SU-DHL-6 (cell line): ENCODE data around the gene INTS11.

ENCODE experiments used
- CTCF ChIP-seq: fragments of 200-600 bp; sonication (generic); IDR thresholded peaks from one replicate; pipeline ENCODE4 v1.5.1; 2017; ENCODE audit warnings: antibody characterized with exemption, mild to moderate bottlenecking, low read length, moderate library complexity; ENCODE audit not compliant: insufficient read depth, poor library complexity, severe bottlenecking
- EZH2phosphoT487 ChIP-seq: fragments of 200-600 bp; sonication (generic), shearing (Covaris generic); conservative IDR thresholded peaks from 2 replicates; pipeline ENCODE4 v1.6.1; 2018; ENCODE audit warnings: mild to moderate bottlenecking, antibody characterized with exemption, low read length, moderate library complexity, mixed read lengths

DNA sequence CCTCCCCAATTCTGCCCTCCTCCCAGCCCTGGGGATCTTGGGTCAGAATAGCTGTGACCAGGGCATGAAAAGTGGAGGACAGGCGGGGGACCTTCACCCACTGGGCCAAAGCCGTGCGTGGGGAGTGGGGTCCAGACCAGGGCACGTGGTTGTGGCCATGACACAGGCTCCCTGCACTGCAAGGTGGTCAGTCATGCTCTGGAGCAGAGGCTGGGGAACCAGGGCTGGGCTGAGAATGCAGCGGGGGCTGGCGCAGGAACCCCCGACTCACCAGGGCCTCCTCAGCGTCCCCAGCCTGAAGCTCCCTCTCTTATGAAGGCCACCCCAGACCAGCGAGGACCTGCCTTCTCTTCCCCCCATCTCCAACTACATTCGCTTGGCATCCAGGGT lies 22.0 kb upstream of the INTS11 start:
- TF ChIP-seq CTCF (no peak), EZH2phosphoT487 (no peak)
